COLO668 (cell line): ENCODE data around the gene C1QTNF4.

Experiments used
- DNase-seq: peaks from one replicate; lab custom pipeline; 2025; ENCODE audit not compliant: unreplicated experiment; lab: John Stamatoyannopoulos, UW

C1QTNF4 gene

DNA sequence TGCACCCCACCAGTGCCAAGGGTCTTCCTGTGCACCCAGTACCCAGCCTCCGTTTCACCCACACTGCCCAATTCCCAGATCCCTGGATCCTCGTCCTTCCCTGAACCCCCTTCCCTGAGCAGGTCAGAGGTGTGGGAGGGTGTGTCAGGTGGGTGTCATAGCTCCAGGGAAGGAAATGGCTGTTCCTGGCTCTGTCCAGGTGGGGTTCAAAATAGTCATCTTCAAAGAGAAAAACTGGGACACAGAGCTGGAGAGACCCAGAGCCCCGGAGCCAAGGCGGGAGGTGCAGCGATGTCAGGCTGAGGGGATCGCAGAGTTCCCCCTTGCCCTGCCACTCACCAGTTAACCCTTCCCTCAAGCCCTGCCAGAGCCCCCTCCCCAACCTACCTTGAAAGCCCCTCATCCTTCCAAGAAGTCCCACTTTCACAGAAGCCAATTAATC lies 698 bp downstream of the C1QTNF4 start:
- no peak for DNase-seq

DNA sequence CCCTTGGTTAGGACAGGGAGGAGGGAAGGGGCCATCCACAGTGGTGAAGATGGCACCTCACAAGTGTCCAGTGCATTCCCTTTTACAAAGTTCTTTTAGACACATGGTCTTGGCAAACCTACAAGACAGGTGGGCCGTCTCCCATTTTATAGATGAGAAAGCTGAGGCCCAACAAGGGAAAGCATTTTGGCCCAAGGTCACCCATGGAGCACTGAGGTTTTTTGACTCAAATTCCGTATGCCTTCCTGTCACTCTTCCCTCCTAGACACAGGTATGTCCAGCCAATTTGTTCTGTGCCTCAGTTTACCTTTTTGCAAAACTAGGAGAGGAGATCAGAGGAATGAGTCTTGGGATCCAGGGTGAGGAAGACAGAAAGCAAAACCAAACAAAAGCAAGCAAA lies 1.2 kb downstream of the C1QTNF4 start:
- no peak for DNase-seq

- DNase-seq: no peak
Measured at GRCh38 chr11:47592251-47592650, 2.0 kb downstream of the C1QTNF4 start.

DNA sequence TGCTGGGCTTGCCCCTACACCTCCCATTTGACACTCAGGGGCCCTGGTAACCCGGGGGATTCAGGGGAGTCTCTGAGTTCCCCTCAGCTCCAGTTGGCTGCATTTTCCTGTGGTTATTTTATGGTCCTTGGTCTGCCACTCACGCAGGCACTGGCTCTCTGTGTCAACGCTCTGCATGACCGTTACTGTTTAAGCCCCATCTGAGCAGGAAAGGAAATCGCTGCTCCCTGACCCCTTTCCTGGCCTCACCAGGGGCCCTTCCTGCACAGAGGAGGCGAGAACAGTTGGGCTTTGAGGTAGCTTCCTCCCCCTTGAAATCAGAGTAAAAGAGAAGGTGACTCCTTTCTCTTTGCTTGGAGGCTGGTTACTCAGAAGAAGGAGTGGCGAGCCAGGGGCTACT lies 2.4 kb downstream of the C1QTNF4 start:
- no peak for DNase-seq

- DNase-seq: no peak
Measured at GRCh38 chr11:47589977-47590861, 4.0 kb downstream of the C1QTNF4 start.

- DNase-seq: no peak
Measured at GRCh38 chr11:47589584-47589976, 4.6 kb downstream of the C1QTNF4 start.

DNA sequence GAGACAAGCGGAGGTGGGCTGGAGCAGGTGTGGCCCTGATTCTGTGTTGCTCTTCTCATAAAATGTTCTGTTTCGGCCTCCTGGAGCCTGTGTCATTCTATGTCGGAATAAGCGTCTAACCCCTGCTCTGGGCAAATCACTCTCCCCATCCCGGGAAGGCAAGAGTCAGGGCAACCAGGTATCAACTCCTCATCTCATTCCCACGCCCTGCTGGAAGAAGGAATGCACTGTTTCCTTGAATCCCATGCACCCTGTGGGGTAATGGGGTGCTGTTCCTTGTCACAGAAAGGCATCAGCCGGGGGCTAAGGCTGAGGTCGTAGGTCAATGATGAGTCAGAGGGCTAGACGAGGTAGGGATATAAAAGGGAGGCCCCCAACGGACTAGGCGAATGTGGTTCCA lies 5.1 kb downstream of the C1QTNF4 start:
- DNase-seq: no peak

DNA sequence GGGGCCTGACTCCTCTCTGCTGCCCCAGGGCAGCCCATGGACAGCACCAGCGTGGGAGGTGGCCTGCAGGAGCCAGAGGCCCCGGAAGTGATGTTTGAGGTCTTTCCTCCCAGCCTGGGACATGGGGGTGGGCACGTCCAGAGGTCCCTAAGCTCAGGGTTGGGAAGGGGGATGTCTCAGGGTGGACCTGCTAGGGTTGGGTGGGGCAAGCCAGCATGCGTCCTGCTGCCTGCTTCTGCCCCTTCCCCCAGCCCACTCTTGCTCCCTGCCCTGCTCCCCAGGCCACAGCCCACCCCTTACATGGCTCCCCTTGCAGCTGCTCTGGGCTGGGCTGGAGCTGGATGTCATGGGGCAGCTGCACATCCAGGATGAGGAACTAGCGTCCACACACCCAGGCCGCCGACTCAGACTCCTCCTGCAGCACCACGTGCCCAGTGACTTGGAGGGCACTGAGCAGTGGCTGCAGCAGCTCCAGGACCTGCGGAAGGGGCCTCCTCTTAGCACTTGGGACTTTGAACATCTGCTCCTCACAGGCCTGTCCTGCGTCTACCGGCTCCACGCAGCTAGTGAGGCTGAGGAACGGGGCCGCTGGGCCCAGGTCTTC lies 6.4 kb downstream of the C1QTNF4 start:
- DNase-seq: no peak

DNA sequence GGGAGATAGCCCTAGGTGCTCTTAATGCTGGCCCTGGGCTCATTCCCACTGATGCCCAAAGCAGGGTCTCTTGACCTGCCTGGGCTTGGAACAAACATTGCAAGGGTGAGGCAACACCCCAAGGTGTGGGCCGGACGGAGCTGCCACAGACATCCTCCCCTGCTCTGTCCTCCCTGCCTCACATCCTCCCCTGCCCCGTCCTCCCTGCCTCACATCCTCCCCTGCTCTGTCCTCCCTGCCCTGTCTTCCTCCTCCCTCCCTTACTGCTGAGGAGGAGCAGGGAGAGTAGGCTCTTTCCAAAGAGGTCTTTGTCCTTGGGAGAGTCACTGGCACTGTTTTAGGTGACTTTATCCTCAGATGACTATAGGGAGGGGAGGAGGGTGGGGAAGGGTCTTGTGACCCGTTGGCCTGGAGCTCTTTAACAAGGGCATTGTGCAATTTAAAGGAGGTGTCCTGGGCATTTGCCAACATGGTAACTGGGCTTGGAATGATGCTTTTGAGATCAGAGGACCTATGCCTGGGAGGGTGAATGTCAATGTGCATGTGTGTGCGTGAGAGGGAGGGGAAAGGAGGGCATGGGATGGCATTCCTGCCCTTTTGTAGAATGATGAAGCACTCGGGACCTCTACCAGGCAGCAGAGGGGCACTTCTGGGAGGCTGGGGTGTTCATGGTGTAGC lies 7.0 kb downstream of the C1QTNF4 start:
- no peak for DNase-seq

DNA sequence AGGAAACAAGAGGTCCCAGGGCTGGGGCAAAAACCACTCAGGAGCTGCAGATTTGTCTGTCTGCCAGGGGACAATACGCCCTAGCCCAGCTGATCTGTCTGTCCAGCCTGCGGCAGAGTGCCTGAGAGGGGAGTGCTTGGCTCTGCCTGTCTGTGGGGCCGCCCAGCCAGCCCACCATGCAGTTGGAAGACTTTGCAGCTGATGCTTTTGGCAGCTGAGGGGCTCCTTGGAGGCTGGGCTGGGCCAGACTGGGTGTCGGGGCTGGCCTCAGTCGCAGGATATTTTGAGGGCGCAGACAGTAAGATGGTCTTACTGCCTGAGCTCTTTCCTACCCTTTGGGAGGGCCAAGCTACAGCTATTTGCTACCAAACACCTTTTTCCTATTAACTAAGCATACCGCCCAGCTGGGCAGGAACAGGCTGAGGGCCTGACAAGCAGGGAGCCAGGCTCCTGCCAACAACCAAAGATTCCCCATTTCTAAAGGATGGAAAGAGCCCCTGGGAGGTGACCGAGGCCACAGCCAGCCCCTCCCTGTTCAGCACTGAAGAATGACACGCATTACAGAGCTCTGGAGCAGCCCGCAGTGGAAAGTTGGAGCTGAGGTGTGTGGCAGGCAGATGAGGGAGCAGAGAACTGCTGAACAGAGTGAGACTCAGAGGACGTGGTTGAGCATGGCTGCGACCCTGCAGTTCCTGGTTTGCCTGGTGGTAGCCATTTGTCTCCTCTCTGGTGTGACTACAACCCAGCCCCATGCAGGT lies 7.9 kb downstream of the C1QTNF4 start, which contains the start of gene FAM180B:
Gene FAM180B (plus strand): TSS at position 581 of the 758 bp plus-strand sequence. CDS start 91 bp downstream, at position 672.
- DNase-seq: no peak

DNA sequence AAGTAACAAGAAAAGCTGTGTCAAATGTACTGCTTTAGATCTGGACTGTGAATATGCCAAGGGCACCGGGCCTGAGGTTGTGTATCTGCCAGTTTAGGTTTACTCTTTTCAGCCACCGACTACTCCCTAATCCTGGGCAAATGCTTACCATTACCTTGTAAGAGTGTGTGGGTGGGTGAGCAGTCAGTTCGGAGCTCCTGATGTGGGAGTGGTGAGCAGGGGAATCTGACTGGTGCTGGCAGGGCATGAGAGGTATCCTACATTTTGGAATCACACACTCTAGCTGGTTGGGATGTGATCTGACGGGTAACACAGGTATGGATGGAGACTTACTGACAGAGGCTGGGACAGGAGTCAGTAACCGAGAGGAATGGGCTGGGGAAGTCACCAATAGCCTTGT lies 10.4 kb downstream of the C1QTNF4 start:
- DNase-seq: no peak

DNA sequence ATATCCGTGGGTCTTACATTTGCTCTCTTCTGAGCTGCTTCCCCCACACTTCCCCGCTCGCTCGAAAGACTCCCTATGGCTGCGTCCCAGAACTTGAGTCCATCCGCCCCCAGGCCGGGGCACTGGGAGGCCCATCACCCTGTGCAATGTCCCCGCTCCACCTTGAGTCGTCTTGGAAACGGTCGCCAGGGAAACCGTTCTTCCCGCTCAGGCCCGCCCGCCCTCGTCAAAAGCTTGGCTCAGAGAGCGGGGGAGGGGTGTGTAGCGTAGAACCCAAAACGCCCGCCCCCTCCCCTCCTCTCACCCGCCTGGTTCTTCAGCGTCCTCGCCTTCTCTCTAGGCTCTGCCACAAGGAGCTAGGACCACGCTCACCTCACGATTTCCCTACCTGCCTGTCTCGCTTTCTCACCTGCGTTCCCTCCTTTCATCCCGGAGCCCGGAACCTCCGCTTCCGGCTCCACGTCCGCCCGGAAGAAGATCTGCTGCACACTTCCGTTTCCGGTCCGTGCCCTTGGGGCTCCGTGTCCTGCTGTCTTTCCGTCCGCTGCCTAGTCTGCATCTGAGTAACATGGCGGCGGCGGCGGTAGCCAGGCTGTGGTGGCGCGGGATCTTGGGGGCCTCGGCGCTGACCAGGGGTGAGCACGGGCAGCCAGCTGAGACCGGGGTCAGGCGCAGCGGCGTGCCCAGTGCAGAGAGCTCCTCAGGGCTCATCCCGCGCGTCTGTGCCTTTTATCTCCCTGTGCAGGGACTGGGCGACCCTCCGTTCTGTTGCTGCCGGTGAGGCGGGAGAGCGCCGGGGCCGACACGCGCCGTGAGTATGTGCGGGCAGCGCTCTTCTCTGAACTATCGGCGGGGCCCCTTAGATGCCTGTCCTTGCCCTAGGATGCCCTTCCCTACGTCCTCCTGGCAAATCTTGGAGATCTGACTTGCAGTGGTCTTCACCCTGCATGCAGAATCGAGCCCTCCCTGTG lies 15.4 kb downstream of the C1QTNF4 start, which contains the start of the genes KBTBD4 and NDUFS3:
Gene KBTBD4 (minus strand): TSS at position 447 of the 971 bp plus-strand sequence. CDS start 19 bp downstream, at position 428.
Gene NDUFS3 (plus strand): TSS at position 551 of the 971 bp plus-strand sequence. CDS start 18 bp downstream, at position 569.
- peak; percentile 95 for DNase-seq

GRCh38 chr11:47577460-47578041 lies 16.7 kb downstream of the C1QTNF4 start:
- no peak for DNase-seq

DNA sequence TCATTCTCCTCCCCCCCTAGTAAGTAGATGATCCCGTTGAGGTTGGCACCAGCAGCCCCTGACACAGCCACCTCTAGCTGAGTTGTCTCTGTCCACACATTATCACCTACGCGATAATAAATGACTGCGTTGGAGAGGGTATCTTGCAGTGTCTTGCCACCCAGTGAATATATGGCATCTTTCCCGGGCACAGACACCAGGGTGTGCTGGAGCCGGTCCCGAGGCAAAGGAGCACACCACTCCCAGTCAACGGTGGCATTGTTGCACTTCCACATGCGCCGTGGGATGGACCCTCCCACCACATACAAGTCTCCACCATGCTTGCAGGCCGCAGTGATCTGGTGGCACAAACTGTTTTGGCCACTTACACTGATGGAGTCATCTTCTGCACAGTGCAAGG lies 20.9 kb downstream of the C1QTNF4 start:
- DNase-seq: no peak

GRCh38 chr11:47572715-47573255 lies 21.4 kb downstream of the C1QTNF4 start:
- DNase-seq: no peak

- DNase-seq: no peak
Measured at GRCh38 chr11:47571895-47572294, 22.3 kb downstream of the C1QTNF4 start.

- no peak for DNase-seq
Measured at GRCh38 chr11:47571357-47571729, 22.9 kb downstream of the C1QTNF4 start.

DNA sequence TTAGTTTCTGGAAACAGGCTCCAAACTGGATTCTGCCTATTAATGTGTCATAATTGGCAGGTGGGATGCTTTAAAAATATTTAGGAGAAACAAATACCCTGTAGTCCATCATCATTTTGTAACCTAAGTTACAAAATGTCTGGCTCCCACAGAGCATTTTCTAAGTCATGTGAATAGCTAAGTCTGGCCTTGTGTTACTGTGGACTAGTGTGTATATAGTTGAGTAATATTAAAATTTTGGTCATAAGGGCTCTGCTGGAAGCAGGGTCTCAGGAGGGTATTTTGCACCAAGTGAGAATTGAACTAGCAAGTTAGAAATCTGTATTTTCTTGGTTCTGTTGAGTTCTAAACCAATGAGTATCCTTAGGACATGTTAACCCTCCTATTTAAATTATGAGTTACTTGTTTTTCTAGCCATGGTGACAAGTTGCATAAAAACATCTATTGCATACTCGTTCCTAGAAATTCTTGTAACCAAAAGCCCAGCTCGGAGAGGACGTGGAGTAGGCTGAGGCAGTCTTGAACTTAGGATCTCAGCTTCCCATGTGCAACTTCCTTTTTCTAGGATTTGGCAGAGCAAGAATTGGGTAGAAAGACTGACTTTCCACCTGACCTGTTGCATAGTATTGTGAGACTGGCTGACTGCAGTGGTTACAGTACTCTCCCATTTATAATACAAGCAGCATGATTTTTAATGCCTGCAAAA lies 23.4 kb downstream of the C1QTNF4 start:
- DNase-seq: no peak
